K562 (cell line): ENCODE measurements around the gene ATXN1. TPM values are rescaled to one million over a fixed set of nuclear protein-coding genes. Genes with fewer than 3 reads are reported as not detected.

Experiments used
- ATAC-seq: fragments of 200-7000 bp; cut with Tn5 transposase; 3 replicates; pipeline ENCODE4 v1.9.1; 2020; ENCODE audit warnings: moderate library complexity
- BruUV-seq: library from RNA; stranded (reverse); fragments of 400-500 nt; replicated peaks from 2 replicates; lab custom pipeline; 2021; lab: Mats Ljungman, UMichigan
- CTCF ChIA-PET: fragments of 300-600 bp; formaldehyde crosslinking; extraction: SDS; loops from one replicate; lab custom pipeline; 2021; ENCODE audit warnings: low intra/inter-chr PET ratio; lab: Yijun Ruan, JAX
- POLR2A ChIA-PET: fragments of 300-600, 350-650 bp; sonication (Branson Sonifier 250); formaldehyde crosslinking; extraction: SDS; loops from one replicate; lab custom pipeline; 2021; ENCODE audit warnings: antibody characterized with exemption, inconsistent platforms; lab: Yijun Ruan, JAX
- DNase-seq, 4 experiments: peaks; one replicate each; pipeline versions ENCODE4 v3.0.0 to v3.0.0-alpha.2; 2011 to 2018; ENCODE audit warnings: low spot score in 3 of 4, mixed read lengths in 3 of 4; ENCODE audit errors: extremely low read depth in 1 of 4
- FAIRE-seq: peaks from 2 replicates; lab custom pipeline; 2011; peaks lifted over from hg19 to GRCh38; lab: Jason Lieb, UNC
- H2AFZ ChIP-seq: 2 replicates; pipeline ENCODE4 v1.6.0; 2011; ENCODE audit warnings: low read depth, low read length, control low read depth, inconsistent platforms
- H3K27ac ChIP-seq: fragments of 200-600 bp; 3 replicates; pipeline ENCODE4 v1.8.0; 2011; ENCODE audit warnings: low read depth, mild to moderate bottlenecking, control low read depth, inconsistent platforms, low read length, moderate library complexity, mixed read lengths; ENCODE audit errors: extremely low read depth
- H3K27me3 ChIP-seq, 2 experiments: fragments of 300-600 bp in 1 of 2; 2 replicates in 1 of 2; 3 replicates in 1 of 2; pipeline versions ENCODE4 v1.6.0 to v1.8.0; 2011; ENCODE audit warnings: inconsistent platforms in 2 of 2, low read length in 2 of 2, mild to moderate bottlenecking in 1 of 2, mixed read lengths in 1 of 2, moderate library complexity in 1 of 2; ENCODE audit not compliant: control insufficient read depth in 2 of 2, insufficient read depth in 2 of 2
- H3K36me3 ChIP-seq: fragments of 300-600 bp; 3 replicates; pipeline ENCODE4 v1.8.0; 2011; ENCODE audit warnings: mild to moderate bottlenecking, low read length, inconsistent platforms; ENCODE audit not compliant: control insufficient read depth, insufficient read depth
- H3K4me1 ChIP-seq, 2 experiments: fragments of 200-600 bp in 1 of 2; replicated peaks in 1 of 2; 2 replicates in 1 of 2; 3 replicates in 1 of 2; pipeline versions ENCODE4 v1.5.1 to v1.8.0; 2011; ENCODE audit warnings: inconsistent platforms in 2 of 2, low read length in 2 of 2, mild to moderate bottlenecking in 1 of 2, mixed read lengths in 1 of 2, moderate library complexity in 1 of 2; ENCODE audit not compliant: control insufficient read depth in 2 of 2, insufficient read depth in 2 of 2
- H3K4me2 ChIP-seq: 2 replicates; pipeline ENCODE4 v1.6.1; 2011; ENCODE audit warnings: low read length, control low read depth, inconsistent platforms, mixed read lengths; ENCODE audit not compliant: insufficient read depth
- H3K4me3 ChIP-seq: fragments of 200-600 bp; sonication (generic), shearing (Covaris generic); 2 replicates; pipeline ENCODE4 v1.5.1; 2016; ENCODE audit warnings: control low read depth, inconsistent platforms
- H3K79me2 ChIP-seq: fragments of 200-600 bp; 3 replicates; pipeline ENCODE4 v1.8.0; 2011; ENCODE audit warnings: low read length, inconsistent platforms; ENCODE audit not compliant: control insufficient read depth, insufficient read depth
- H3K9ac ChIP-seq, 2 experiments: 2 replicates each; pipeline versions ENCODE4 v1.6.0 to v1.6.1; 2011; ENCODE audit warnings: low read depth in 2 of 2, low read length in 2 of 2, control low read depth in 1 of 2, inconsistent platforms in 1 of 2, mild to moderate bottlenecking in 1 of 2, mixed read lengths in 1 of 2; ENCODE audit not compliant: insufficient read depth in 1 of 2
- H3K9me1 ChIP-seq: one replicate; pipeline ENCODE4 v1.6.0; 2011; ENCODE audit warnings: inconsistent platforms, mild to moderate bottlenecking, low read length, moderate library complexity; ENCODE audit not compliant: control insufficient read depth, insufficient read depth
- H3K9me3 ChIP-seq: replicated peaks from 2 replicates; pipeline ENCODE4 v1.5.1; 2011; ENCODE audit warnings: low read depth, low read length, inconsistent platforms; ENCODE audit not compliant: control insufficient read depth, insufficient read depth
- H4K20me1 ChIP-seq: replicated peaks from 2 replicates; pipeline ENCODE4 v1.6.1; 2011; ENCODE audit warnings: low read length, inconsistent platforms, mixed read lengths; ENCODE audit not compliant: control insufficient read depth, insufficient read depth
- POLR2H ChIP-seq: IDR thresholded peaks from 2 replicates; pipeline ENCODE4 v1.6.1; 2016; ENCODE audit warnings: missing genetic modification characterization, low read depth, mild to moderate bottlenecking, control low read depth, missing compliant biosample characterization, moderate library complexity
- SIN3B ChIP-seq: fragments of 450-650 bp; IDR thresholded peaks from 2 replicates; pipeline ENCODE4 v1.6.1; 2017; ENCODE audit warnings: low read depth, mild to moderate bottlenecking, moderate library complexity
- SIX5 ChIP-seq, 2 experiments: IDR thresholded peaks; 2 replicates each; pipeline ENCODE4 v1.6.1; 2011; ENCODE audit warnings: low read length in 2 of 2, borderline replicate concordance in 1 of 2, low read depth in 1 of 2, mild to moderate bottlenecking in 1 of 2, moderate library complexity in 1 of 2; ENCODE audit not compliant: insufficient read depth in 1 of 2
- TAF1 ChIP-seq: IDR thresholded peaks from 2 replicates; pipeline ENCODE4 v1.6.1; 2011; ENCODE audit warnings: mild to moderate bottlenecking, low read length, moderate library complexity; ENCODE audit not compliant: insufficient read depth, control insufficient read depth, severe bottlenecking; ENCODE audit errors: extremely low read depth
- WGBS: fragments of 100-300 bp; shearing (Covaris generic); methylation state at CpG from one replicate; pipeline ENCODE4 v1.1.6; 2016; ENCODE audit warnings: low coverage, mixed read lengths; ENCODE audit not compliant: insufficient coverage; ENCODE audit errors: missing lambda C conversion rate; 5-methylcytosine and 5-hydroxymethylcytosine counted together
- in situ Hi-C: fragments of 300-500 bp; cut with MboI; formaldehyde crosslinking; loops from 4 replicates; pipeline ENCODE4 v1.15.0; 2018; ENCODE audit warnings: inconsistent platforms, mixed read lengths
- intact Hi-C: fragments of 100-400 bp; cut with micrococcal nuclease; formaldehyde crosslinking; loops from 2 replicates; pipeline ENCODE4 v1.14.2; 2022
- polyA plus RNA-seq, 8 experiments: library from polyadenylated mRNA; depleted of rRNA in 4 of 8; stranded (reverse) in 5 of 8; unstranded in 3 of 8; fragments of >200 nt; fragmentation: Nextera tagmentation in 2 of 8; fragmentation: Illumina TruSeq in 1 of 8; extraction: Ambion mirVana in 2 of 8; extraction: Trizol in 1 of 8; gene quantifications; 2 replicates each; pipeline versions ENCODE4 v1.2.1 to v1.2.3, GENCODE V29; 2011 to 2014; ENCODE audit warnings: inconsistent platforms in 1 of 8, missing spikeins in 1 of 8
- total RNA-seq, 7 experiments: library from RNA; depleted of rRNA in 6 of 7; stranded (reverse); fragments of >200 nt in 6 of 7; fragmentation: Illumina TruSeq in 2 of 7; extraction: Trizol in 2 of 7; gene quantifications; 2 replicates each; pipeline versions ENCODE4 v1.2.1 to v1.2.3, GENCODE V29; 2011 to 2021; ENCODE audit warnings: low replicate concordance in 1 of 7
- TF ChIP-seq, protein P1 (sequence below), 3 experiments: fragments of 200-800 bp in 1 of 3; sonication (Bioruptor generic) in 1 of 3; sonication (generic) in 1 of 3; formaldehyde crosslinking in 1 of 3; IDR thresholded peaks; 2 replicates each; pipeline versions ENCODE4 v1.6.1 to v1.8.0; 2016 to 2022; ENCODE audit warnings: mild to moderate bottlenecking in 2 of 3, missing compliant biosample characterization in 2 of 3, missing genetic modification characterization in 2 of 3, missing genetic modification reagents in 1 of 3

ATXN1 gene
- total and polyA plus RNA-seq, 9 of the 15 experiments (the other 6 are each of a cell fraction or from before 2014, with no cell fraction given), result under 0.01 to 1.2 (median 0.58) TPM

DNA sequence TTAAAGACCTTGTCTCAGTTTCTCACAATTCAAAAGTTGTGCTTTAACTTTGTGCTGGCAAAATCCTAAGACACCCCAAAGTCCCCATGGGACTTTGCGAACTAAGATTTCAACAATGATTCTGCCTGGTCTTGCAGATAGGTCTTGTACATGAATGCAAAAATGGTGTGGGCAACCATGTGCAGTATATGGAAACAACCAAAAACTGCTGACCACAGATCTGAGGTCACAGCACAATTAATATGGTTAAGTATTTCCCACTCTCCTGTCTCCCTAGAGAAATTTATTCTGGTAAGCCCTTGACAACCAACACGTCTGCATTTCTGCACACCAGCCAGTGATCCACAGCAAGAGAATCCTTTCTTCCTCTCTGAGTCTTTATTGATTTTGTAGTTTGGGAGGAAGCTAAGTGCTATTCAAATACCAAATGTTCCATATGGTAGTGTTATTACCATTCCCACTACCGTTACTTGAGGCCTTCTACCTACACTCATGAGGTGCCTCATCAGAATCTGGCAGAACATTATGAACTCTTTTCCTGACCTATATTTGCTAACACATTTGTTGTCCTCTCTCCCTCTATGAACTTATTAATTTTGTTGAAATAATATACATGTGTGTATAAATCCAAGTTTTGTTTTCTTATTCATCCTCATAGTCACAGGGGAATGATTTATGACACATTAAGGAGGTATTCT is 178.7 kb downstream of the ATXN1 start:
- Histone ChIP-seq H4K20me1 (no peaks in the 10 kb centered on the region), H3K4me1 (no peaks in the 10 kb centered on the region), H3K36me3 (no peaks in the 10 kb centered on the region), H3K4me2 (no peak overlapping the region), H3K9me3 (no peaks in the 10 kb centered on the region), H3K9me1 (no peaks in the 10 kb centered on the region), H3K4me3 (no peak overlapping the region), H3K27me3 (peaks cover 4% of the 10 kb centered on the region in 2 experiments; a peak in 1 of 5 replicates), H3K79me2 (no peaks in the 10 kb centered on the region), H2AFZ (no peak overlapping the region), H3K27ac (no peak overlapping the region), H3K9ac (no peak overlapping the region)
- ATAC-seq (no peak), FAIRE-seq (no peak), DNase-seq (no peak)
- intact Hi-C loops (no loop called here), in situ Hi-C loops (no loop called here)
- POLR2A ChIA-PET, result no interaction called here
- no peak for TF ChIP-seq POLR2H (tag)
- no peak for TF ChIP-seq TAF1
- TF ChIP-seq SIN3B, result no peak
- no peak for TF ChIP-seq SIX5 (IDR thresholded peaks at IDR 0.05; ENCODE audit: borderline replicate concordance in 1 of 2, insufficient read depth in 1 of 2, low read depth in 1 of 2, low read length in 2 of 2)
- TF ChIP-seq, protein P1, sequence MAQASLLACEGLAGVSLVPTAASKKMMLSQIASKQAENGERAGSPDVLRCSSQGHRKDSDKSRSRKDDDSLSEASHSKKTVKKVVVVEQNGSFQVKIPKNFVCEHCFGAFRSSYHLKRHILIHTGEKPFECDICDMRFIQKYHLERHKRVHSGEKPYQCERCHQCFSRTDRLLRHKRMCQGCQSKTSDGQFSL (CRISPR knock-in tag; IDR thresholded peaks at IDR 0.05), result no peak
- TF ChIP-seq, protein P1 (tag; IDR thresholded peaks at IDR 0.05), result no peak
- WGBS, result 0% methylated on average over 3 of the region's 3 CpGs
- no TSS peak for BruUV-seq
- CTCF ChIA-PET, result no interaction called here
